Esophagus muscularis mucosa (tissue), 4 donors: ENCODE results near the gene CEP68. TPM values are rescaled to one million over a fixed set of nuclear protein-coding genes. Genes with fewer than 3 reads are reported as not detected.

ENCODE experiments used
- DNase-seq: peaks from one replicate; pipeline ENCODE4 v3.0.0-alpha.2; 2017; ENCODE audit errors: extremely low spot score
- H3K27ac ChIP-seq, 4 donors: fragments of 200-600 bp; sonication (generic); replicated peaks in 1 of 4; 1 replicate in 3 of 4; 2 replicates in 1 of 4; pipeline ENCODE4 v1.5.1; 2016 to 2019; ENCODE audit warnings: mild to moderate bottlenecking in 1 of 4
- H3K27me3 ChIP-seq, 4 donors: fragments of 200-600 bp; sonication (generic); one replicate each; pipeline versions ENCODE4 v1.5.1 to v1.6.0; 2016 to 2019
- H3K36me3 ChIP-seq, 4 donors: fragments of 200-600 bp; sonication (generic); one replicate each; pipeline ENCODE4 v1.5.1; 2016 to 2019
- H3K4me1 ChIP-seq, 4 donors: fragments of 200-600 bp; sonication (generic); one replicate each; pipeline ENCODE4 v1.5.1; 2016 to 2019
- H3K4me3 ChIP-seq, 4 donors: fragments of 200-600 bp; sonication (generic); 1 replicate in 2 of 4; 2 replicates in 2 of 4; pipeline ENCODE4 v1.5.1; 2016 to 2019; ENCODE audit warnings: mild to moderate bottlenecking in 4 of 4, moderate library complexity in 1 of 4
- H3K9me3 ChIP-seq, 4 donors: fragments of 200-600 bp; sonication (generic); 1 replicate in 3 of 4; 2 replicates in 1 of 4; pipeline ENCODE4 v1.5.1; 2016 to 2019
- EP300 ChIP-seq: sonication (generic); formaldehyde crosslinking; IDR thresholded peaks from one replicate; pipeline ENCODE4 v1.6.1; 2017; ENCODE audit warnings: antibody characterized with exemption
- POLR2A ChIP-seq: fragments of 450-650 bp; IDR thresholded peaks from one replicate; pipeline ENCODE4 v1.6.1; 2017; ENCODE audit warnings: antibody characterized with exemption, moderate library complexity, mild to moderate bottlenecking, low read depth
- POLR2AphosphoS5 ChIP-seq, 2 donors: sonication (generic); formaldehyde crosslinking; IDR thresholded peaks; one replicate each; pipeline ENCODE4 v1.6.1; 2017; ENCODE audit warnings: antibody characterized with exemption in 2 of 2
- WGBS: methylation state at CpG from one replicate; pipeline ENCODE4 v1.1.5; 2018; 5-methylcytosine and 5-hydroxymethylcytosine counted together
- intact Hi-C: fragments of 100-400 bp; cut with DNase I; formaldehyde crosslinking; loops from one replicate; pipeline ENCODE4 v1.15.1; 2023
- total RNA-seq, 4 donors: library from RNA; depleted of rRNA; stranded (reverse); fragments of >200 nt; gene quantifications; one replicate each; pipeline versions ENCODE4 v1.1.0 to v1.2.1, GENCODE V29; 2016
- TF ChIP-seq, protein P1 (sequence below), 3 experiments: fragments of 200-600 bp in 2 of 3; fragments of 450-650 bp in 1 of 3; sonication (generic) in 2 of 3; IDR thresholded peaks; one replicate each; pipeline ENCODE4 v1.5.1; 2017 to 2019; ENCODE audit warnings: antibody characterized with exemption in 3 of 3, mild to moderate bottlenecking in 2 of 3, moderate library complexity in 1 of 3

Gene CEP68
- total RNA-seq, 4 donors from 2014 or later = 21.6 to 39.3 (median 28.6) TPM

DNA sequence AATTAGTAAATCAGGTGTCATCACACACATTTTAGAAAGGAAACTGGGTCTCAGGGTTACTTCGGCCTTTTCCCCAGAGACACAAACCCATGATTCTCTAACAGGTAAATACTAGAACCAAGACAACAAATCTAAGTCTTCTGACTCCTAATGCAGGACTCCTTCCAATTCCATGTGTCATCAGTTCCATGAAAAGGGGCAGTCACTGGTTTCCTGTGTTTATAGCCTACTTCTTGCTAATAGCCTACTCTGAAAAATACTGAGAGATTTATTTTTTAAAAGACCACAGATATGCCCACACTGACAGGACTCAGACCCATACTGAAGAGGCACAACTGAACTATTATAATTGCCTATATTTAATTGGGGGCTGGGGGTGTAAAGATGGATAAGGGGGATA lies 40.7 kb downstream of the CEP68 start:
- Histone ChIP-seq H3K4me3 (no peak overlapping the region), H3K9me3 (no peaks in the 10 kb centered on the region), H3K36me3 (peaks cover 24 to 86% (median 63%) of the 10 kb centered on the region in 4 donors), H3K27ac (no peak overlapping the region), H3K27me3 (no peaks in the 10 kb centered on the region), H3K4me1 (peaks cover 0 to 9% (median 6%) of the 10 kb centered on the region in 4 donors)
- no peak for DNase-seq
- TF ChIP-seq POLR2AphosphoS5 (IDR thresholded peaks at IDR 0.05) = no peak
- no peak for TF ChIP-seq EP300
- no peak for TF ChIP-seq POLR2A
- TF ChIP-seq, protein P1, sequence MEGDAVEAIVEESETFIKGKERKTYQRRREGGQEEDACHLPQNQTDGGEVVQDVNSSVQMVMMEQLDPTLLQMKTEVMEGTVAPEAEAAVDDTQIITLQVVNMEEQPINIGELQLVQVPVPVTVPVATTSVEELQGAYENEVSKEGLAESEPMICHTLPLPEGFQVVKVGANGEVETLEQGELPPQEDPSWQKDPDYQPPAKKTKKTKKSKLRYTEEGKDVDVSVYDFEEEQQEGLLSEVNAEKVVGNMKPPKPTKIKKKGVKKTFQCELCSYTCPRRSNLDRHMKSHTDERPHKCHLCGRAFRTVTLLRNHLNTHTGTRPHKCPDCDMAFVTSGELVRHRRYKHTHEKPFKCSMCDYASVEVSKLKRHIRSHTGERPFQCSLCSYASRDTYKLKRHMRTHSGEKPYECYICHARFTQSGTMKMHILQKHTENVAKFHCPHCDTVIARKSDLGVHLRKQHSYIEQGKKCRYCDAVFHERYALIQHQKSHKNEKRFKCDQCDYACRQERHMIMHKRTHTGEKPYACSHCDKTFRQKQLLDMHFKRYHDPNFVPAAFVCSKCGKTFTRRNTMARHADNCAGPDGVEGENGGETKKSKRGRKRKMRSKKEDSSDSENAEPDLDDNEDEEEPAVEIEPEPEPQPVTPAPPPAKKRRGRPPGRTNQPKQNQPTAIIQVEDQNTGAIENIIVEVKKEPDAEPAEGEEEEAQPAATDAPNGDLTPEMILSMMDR (IDR thresholded peaks at IDR 0.05) = no peak
- intact Hi-C loops = no loop called here
- WGBS = 100% methylated on average over 1 of the region's 1 CpG

DNA sequence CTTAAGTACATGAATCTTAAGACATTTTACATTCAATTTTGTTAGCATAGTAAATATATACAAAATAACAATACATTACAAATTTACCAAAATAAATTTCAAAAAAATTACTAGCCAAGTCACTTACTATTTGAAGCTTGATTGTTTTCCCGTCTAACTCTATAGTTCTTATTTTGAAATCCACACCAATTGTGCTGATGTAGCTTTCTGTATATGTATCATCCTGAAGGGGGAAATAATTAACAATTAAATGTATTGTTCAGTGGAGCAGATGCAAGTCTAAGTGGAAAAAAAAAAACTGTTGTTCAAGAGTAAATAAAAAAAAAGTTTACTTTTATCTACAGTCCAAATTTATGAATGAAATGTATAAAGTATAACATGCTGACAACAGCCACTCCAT lies 41.6 kb downstream of the CEP68 start:
- intact Hi-C loops = no loop called here
- H3K4me3 ChIP-seq = no peak overlapping the region
- 63% methylated on average over 1 of the region's 1 CpG for WGBS
- peaks cover 0 to 9% (median 6%) of the 10 kb centered on the region in 4 donors for H3K4me1 ChIP-seq
- H3K36me3 ChIP-seq = peaks cover 27 to 82% (median 58%) of the 10 kb centered on the region in 4 donors
- TF ChIP-seq, protein P1 (IDR thresholded peaks at IDR 0.05) = no peak
- TF ChIP-seq POLR2A (no peak), EP300 (no peak), POLR2AphosphoS5 (IDR thresholded peaks at IDR 0.05) (no peak)
- H3K9me3 ChIP-seq = no peaks in the 10 kb centered on the region
- H3K27me3 ChIP-seq = no peaks in the 10 kb centered on the region
- H3K27ac ChIP-seq = no peak overlapping the region
- no peak for DNase-seq

DNA sequence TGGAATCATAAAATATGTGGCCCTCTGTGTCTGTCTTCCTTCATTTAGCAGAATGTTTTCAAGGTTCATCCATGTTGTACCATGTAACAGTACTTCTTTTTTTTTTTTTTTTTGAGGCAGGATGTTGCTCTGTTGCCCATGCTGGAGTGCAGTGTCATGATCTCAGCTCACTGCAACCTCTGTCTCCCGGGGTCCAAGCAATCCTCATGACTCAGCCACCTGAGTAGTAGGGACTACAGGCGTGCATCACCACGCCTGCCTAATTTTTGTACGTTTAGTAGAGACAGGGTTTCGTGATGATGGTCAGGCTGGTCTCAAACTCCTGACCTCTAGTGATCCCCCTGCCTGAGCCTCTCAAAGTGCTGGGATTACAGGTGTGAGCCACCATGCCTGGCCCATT lies 42.5 kb downstream of the CEP68 start:
- no peak for DNase-seq
- Histone ChIP-seq H3K9me3 (no peaks in the 10 kb centered on the region), H3K27me3 (no peaks in the 10 kb centered on the region), H3K4me1 (peaks cover 0 to 13% (median 6%) of the 10 kb centered on the region in 4 donors), H3K4me3 (no peak overlapping the region), H3K27ac (no peak overlapping the region), H3K36me3 (peaks cover 31 to 82% (median 56%) of the 10 kb centered on the region in 4 donors)
- 88% methylated on average over 5 of the region's 5 CpGs for WGBS
- intact Hi-C loops = no loop called here
- TF ChIP-seq, protein P1 (IDR thresholded peaks at IDR 0.05) = no peak
- TF ChIP-seq POLR2A (no peak), EP300 (no peak), POLR2AphosphoS5 (IDR thresholded peaks at IDR 0.05) (no peak)

DNA sequence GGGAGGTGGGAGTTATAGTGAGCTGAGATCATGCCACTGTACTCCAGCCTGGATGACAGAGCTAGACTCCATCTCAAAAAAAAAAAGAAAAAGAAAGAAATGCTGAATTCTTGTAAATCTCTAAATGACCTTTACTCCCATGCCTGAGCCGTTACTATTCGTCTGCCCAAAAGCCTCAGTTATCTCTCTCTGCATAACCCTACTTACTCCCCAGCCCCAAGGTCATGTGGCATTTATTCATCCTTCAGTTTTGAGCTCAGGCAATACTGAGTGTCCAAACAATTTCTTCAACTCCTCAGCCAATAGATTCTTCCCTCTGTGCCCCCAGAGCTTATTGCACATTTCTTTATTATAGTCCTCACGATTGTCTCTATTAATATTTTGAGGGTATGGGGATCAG lies 44.9 kb downstream of the CEP68 start:
- WGBS = 83% methylated on average over 3 of the region's 3 CpGs
- peaks cover 26 to 68% (median 46%) of the 10 kb centered on the region in 4 donors for H3K36me3 ChIP-seq
- no peak overlapping the region for H3K27ac ChIP-seq
- peaks cover 3 to 22% (median 8%) of the 10 kb centered on the region in 4 donors for H3K4me1 ChIP-seq
- H3K4me3 ChIP-seq = no peak overlapping the region
- TF ChIP-seq, protein P1 (IDR thresholded peaks at IDR 0.05) = no peak
- TF ChIP-seq POLR2A = no peak
- no peak for TF ChIP-seq POLR2AphosphoS5 (IDR thresholded peaks at IDR 0.05)
- TF ChIP-seq EP300 = no peak
- no peak for DNase-seq
- no peaks in the 10 kb centered on the region for H3K27me3 ChIP-seq
- intact Hi-C loops = no loop called here
- H3K9me3 ChIP-seq = no peaks in the 10 kb centered on the region
